ENCODE measurements around the gene ARMC9. TPM values are rescaled to one million over a fixed set of nuclear protein-coding genes. Genes with fewer than 3 reads are reported as not detected.

ARMC9 gene
- total and polyA plus RNA-seq, 9 donors, result 16.7 to 33.5 (median 29.3) TPM

DNA sequence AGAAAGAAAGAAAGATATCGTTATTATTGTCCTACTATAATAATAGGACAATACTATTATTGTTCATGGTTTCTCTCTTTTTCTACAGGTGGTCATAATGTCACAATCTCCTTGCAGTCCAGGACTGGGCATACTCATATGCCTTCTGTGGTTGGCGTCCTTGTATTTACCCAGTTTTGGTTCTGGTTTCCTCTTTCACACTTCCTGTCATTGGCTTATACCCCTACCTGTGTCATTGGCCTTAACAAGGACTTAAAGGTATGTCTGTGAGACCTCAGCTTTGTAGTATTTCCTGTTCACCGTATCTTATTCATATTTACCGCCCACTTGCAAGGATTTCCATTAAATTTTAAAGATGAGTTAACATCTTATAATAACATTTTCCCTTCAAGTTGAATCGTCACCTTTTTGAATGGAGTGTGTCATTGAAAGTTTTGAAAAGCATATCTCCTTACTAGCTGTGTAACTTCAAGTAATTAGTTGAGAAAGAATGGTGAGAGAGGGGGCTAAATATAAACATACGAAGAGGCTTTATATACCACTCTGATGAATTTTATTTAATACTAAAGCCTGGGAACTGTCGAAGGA lies 37.1 kb upstream of the ARMC9 start:
- intact Hi-C loops (cut with DNase I), result no loop called here
- H3K27me3 ChIP-seq, result no peaks in the 10 kb centered on the region
- H3K4me3 ChIP-seq, result no peak overlapping the region
- no peaks in the 10 kb centered on the region for H3K9me3 ChIP-seq
- H3K36me3 ChIP-seq, result no peaks in the 10 kb centered on the region
- TF ChIP-seq, protein P1, sequence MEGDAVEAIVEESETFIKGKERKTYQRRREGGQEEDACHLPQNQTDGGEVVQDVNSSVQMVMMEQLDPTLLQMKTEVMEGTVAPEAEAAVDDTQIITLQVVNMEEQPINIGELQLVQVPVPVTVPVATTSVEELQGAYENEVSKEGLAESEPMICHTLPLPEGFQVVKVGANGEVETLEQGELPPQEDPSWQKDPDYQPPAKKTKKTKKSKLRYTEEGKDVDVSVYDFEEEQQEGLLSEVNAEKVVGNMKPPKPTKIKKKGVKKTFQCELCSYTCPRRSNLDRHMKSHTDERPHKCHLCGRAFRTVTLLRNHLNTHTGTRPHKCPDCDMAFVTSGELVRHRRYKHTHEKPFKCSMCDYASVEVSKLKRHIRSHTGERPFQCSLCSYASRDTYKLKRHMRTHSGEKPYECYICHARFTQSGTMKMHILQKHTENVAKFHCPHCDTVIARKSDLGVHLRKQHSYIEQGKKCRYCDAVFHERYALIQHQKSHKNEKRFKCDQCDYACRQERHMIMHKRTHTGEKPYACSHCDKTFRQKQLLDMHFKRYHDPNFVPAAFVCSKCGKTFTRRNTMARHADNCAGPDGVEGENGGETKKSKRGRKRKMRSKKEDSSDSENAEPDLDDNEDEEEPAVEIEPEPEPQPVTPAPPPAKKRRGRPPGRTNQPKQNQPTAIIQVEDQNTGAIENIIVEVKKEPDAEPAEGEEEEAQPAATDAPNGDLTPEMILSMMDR (IDR thresholded peaks at IDR 0.05), result no peak
- TF ChIP-seq EP300 (IDR thresholded peaks at IDR 0.05) (no peak), POLR2A (IDR thresholded peaks at IDR 0.05) (no peak)
- DNase-seq, result no peak
- 75 to 81% (median 80%) methylated on average over 7 of the region's 7 CpGs for WGBS, 3 donors
- H3K4me1 ChIP-seq (ENCODE audit: insufficient read depth), result peaks cover 4% of the 10 kb centered on the region
- H3K27ac ChIP-seq, result no peak overlapping the region

DNA sequence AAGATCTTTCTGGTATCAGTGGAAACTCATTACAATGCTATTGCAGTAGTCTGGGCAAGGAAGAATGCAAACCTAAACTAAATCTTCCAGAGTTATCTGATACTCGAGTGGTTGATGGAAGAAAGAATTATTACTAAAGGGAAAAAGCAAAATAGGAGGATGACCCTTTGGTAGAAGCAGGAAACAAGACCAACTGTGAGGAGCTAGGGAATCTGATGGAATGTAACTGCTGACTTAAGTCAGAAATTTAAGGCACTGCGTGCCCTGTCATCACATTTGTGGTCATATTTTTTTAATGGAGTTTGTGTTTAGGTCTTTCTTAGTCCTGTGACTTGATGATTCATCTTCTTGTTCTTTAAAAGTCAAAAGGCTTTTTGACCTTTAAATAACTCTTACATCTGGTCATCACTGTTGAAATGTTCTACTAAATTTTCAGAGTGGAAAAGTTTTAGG lies 36.5 kb upstream of the ARMC9 start:
- no peak for DNase-seq
- intact Hi-C loops (cut with DNase I), result no loop called here
- TF ChIP-seq, protein P1 (IDR thresholded peaks at IDR 0.05), result no peak
- no peak for TF ChIP-seq POLR2A (IDR thresholded peaks at IDR 0.05)
- no peak for TF ChIP-seq EP300 (IDR thresholded peaks at IDR 0.05)
- Histone ChIP-seq H3K36me3 (no peaks in the 10 kb centered on the region), H3K27me3 (no peaks in the 10 kb centered on the region), H3K4me3 (no peak overlapping the region), H3K27ac (no peak overlapping the region), H3K4me1 (ENCODE audit: insufficient read depth) (peaks cover 4% of the 10 kb centered on the region), H3K9me3 (no peaks in the 10 kb centered on the region)
- WGBS, 3 donors, result 9 to 21% (median 17%) methylated on average over 2 of the region's 2 CpGs

DNA sequence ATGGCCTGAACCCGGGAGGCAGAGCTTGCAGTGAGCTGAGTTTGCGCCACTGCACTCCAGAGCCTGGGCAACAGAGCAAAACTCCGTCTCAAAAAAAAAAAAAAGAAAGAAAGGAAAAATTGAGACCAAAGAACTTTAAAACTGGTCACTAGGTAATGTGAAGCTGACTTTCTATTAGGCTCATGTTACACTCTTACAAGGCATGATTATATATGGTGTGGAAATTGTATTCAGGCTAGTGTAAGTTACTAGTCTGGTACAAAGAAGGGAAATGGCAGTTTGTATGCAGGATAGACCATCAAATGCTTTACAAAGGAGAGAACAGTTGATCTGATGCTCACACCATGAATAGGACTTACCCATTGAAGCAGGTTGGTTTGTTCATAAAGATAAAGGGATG lies 35.4 kb upstream of the ARMC9 start:
- DNase-seq, result no peak
- Histone ChIP-seq H3K4me3 (no peak overlapping the region), H3K27me3 (no peaks in the 10 kb centered on the region), H3K9me3 (no peaks in the 10 kb centered on the region), H3K27ac (no peak overlapping the region), H3K36me3 (no peaks in the 10 kb centered on the region), H3K4me1 (ENCODE audit: insufficient read depth) (peaks cover 4% of the 10 kb centered on the region)
- TF ChIP-seq, protein P1 (IDR thresholded peaks at IDR 0.05), result no peak
- TF ChIP-seq POLR2A (IDR thresholded peaks at IDR 0.05), result no peak
- TF ChIP-seq EP300 (IDR thresholded peaks at IDR 0.05), result no peak
- intact Hi-C loops (cut with DNase I), result no loop called here
- 94 to 98% (median 96%) methylated on average over 3 of the region's 3 CpGs for WGBS, 3 donors

DNA sequence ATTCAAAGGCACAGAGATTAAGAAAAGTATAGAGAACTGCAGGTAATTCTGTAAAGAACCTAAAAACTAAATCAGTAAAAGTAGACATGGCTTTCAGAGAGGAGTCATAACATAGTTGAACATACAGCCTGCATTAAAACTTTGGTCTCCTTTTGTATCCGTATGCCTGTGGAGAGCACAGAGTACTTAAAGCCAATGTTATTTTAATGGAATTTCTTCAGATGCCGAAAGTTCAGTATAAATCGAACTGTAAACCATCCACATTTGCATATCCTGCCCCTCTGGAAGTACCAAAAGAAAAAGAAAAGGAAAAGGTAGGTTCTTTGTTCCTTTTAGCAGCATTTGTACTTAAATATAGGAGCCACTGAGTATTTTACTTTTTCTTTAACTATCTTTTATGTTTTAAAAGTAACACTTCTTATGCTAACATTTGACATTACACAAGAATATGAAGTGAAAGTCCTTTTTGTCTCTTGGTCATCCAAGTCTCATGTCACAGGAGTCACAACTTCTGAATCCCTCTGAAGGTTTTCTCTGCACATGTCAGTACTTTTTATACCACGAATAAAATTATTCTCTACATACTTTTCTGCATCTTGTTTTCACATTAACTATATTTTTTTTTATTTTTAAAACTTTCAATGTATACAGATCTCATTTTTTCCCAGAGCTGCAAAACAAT lies 34.9 kb upstream of the ARMC9 start:
- DNase-seq, result no peak
- Histone ChIP-seq H3K27me3 (no peaks in the 10 kb centered on the region), H3K9me3 (no peaks in the 10 kb centered on the region), H3K27ac (no peak overlapping the region), H3K4me3 (no peak overlapping the region), H3K4me1 (ENCODE audit: insufficient read depth) (peaks cover 4% of the 10 kb centered on the region), H3K36me3 (no peaks in the 10 kb centered on the region)
- TF ChIP-seq POLR2A (IDR thresholded peaks at IDR 0.05) (no peak), EP300 (IDR thresholded peaks at IDR 0.05) (no peak)
- TF ChIP-seq, protein P1 (IDR thresholded peaks at IDR 0.05), result no peak
- WGBS, 3 donors, result 90 to 94% (median 92%) methylated on average over 4 of the region's 4 CpGs
- intact Hi-C loops (cut with DNase I), result no loop called here

Data from ovary (tissue), 9 donors.